NCI-H2029 treated with DMSO at 0.1 percent for 48 hours (cell line): Measurements from ENCODE around the gene GPSM3.
A peak's percentile ranks its signal among the peaks of the same experiment; 100 is the strongest.

Source experiments
- DNase-seq: peaks from one replicate; lab custom pipeline; 2025; lab: John Stamatoyannopoulos, UW

The GPSM3 gene

GRCh38 chr6:32173051-32173727 lies 19.3 kb downstream of the GPSM3 start:
- DNase-seq: no peak

DNA sequence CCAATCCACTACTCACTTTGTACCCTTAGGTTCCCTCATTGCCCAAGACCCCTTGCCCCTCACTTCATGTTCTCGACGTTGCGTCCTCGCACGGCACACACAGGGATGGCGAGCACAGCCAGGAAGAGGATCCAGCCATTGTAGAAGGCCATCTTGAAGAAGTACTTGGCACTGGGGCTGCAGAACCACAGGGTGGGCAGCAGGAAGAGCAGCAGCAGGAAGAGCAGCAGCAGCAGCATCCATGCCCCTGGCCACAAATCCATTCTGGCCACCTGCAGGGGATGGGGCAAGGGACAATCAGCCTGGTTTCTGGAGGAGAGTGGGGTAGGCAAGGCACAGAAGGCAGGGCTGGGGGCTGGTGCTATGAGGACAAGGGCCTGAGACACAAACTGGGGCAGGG lies 21.2 kb downstream of the GPSM3 start:
- DNase-seq: no peak

GRCh38 chr6:32170294-32170693 lies 22.1 kb downstream of the GPSM3 start:
- no peak for DNase-seq

DNA sequence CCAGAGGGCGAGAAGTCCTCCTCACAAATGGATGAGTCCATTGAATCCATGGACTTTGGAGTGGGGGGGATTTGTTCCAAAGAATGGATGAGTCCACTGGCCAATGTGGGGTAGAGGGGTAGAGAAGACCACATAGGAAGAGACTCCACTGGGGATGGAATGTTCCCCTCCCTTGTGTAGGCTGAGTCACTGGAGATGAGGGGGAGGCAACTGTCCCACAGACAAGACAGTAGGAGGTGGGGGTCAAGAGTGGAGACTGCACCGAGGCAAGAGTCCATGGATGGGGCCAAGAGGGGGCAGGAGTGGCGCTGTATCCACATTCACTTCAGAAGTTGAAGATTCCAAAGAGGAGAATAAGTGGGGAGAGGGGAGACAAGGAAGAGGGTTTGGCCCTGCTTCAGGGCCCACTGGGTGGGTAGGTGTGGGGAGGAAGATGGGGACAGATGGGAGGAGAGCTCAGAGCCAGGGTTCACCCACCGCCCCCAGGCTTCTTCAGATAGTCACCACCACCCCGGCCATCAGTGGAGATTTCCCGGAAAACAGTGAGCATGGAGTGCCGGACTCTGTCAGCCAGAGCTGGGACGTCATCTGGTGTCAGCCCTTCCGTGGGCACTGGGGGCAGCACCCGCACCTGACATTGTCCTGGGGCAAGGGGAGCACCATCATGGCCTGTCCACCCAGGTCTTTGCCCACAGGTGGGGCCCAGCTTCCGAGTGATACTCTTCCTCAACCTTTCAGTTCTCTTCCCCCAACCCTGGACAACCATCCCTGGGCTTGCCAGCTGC lies 23.4 kb downstream of the GPSM3 start:
- DNase-seq: no peak

- no peak for DNase-seq
Measured at GRCh38 chr6:32168350-32168749, 24.1 kb downstream of the GPSM3 start.

- DNase-seq: no peak
Measured at GRCh38 chr6:32167761-32168262, 24.6 kb downstream of the GPSM3 start.

DNA sequence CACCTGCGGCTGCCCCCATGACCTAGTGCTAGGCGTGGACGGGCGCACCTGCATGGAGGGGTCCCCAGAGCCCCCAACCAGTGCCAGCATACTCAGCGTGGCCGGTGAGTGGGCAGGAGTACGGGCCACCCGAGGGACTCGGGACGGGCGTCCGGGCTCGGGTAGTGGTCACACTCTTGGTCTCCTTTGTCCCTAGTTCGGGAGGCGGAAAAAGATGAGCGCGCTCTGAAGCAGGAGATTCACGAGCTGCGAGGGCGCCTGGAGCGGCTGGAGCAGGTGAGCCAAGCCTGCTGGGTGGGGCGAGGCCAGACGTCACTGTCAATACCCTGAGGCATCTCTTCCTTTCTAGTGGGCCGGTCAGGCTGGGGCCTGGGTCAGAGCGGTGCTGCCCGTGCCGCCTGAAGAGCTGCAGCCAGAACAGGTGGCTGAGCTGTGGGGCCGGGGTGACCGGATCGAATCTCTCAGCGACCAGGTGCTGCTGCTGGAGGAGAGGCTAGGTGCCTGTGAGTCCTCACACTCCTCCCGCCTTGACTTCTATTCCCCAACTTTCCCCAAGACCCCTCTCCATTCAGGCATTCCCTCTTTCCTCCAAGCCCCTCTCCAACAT lies 25.2 kb downstream of the GPSM3 start:
- DNase-seq: no peak

GRCh38 chr6:32166411-32167061 lies 25.9 kb downstream of the GPSM3 start:
- no peak for DNase-seq

GRCh38 chr6:32164295-32164694 lies 28.1 kb downstream of the GPSM3 start, which contains the start of gene EGFL8:
EGFL8 (plus strand) TSS chr6:32164595; CDS start chr6:32166166, 1,571 bp downstream.
- DNase-seq: no peak

- DNase-seq: no peak
Measured at GRCh38 chr6:32163559-32164258, 28.7 kb downstream of the GPSM3 start.

DNA sequence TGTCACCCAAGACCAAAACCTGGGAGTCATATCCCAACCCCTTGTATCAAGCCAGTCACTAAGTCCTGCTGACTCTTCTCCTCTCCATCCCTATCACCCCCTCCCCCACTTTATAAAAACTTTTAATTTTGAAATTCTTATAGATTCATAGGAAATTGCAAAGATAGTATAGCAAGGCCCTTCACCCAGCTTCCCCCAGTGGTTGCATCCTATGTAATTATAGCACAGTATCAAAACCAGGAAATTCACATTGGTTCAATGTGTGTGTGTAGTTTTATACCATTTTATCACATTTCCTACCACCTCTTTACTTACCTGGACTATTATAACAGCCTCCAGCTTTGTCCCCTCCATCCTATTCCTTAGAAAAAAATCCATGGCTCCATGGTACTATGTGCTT lies 34.4 kb downstream of the GPSM3 start:
- no peak for DNase-seq

DNA sequence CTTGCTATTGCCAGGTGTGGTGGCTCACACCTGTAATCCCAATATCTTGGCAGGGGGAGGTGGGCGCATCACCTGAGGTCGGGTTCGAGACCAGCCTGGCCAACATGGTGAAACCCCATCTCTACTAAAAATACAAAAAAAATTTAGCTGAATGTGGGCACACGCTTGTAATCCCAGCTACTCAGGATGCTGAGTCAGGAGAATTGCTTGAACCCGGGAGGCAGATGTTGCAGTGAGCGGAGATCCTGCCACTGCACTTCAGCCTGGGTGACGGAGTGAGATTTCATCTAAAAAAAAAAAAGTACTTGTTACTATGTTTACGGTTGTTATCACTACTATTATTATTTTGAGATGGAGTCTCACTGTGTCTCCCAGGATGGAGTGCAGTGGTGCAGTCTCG lies 35.6 kb downstream of the GPSM3 start:
- no peak for DNase-seq

GRCh38 chr6:32154514-32155161 lies 37.8 kb downstream of the GPSM3 start:
- DNase-seq: peak; percentile 34

DNA sequence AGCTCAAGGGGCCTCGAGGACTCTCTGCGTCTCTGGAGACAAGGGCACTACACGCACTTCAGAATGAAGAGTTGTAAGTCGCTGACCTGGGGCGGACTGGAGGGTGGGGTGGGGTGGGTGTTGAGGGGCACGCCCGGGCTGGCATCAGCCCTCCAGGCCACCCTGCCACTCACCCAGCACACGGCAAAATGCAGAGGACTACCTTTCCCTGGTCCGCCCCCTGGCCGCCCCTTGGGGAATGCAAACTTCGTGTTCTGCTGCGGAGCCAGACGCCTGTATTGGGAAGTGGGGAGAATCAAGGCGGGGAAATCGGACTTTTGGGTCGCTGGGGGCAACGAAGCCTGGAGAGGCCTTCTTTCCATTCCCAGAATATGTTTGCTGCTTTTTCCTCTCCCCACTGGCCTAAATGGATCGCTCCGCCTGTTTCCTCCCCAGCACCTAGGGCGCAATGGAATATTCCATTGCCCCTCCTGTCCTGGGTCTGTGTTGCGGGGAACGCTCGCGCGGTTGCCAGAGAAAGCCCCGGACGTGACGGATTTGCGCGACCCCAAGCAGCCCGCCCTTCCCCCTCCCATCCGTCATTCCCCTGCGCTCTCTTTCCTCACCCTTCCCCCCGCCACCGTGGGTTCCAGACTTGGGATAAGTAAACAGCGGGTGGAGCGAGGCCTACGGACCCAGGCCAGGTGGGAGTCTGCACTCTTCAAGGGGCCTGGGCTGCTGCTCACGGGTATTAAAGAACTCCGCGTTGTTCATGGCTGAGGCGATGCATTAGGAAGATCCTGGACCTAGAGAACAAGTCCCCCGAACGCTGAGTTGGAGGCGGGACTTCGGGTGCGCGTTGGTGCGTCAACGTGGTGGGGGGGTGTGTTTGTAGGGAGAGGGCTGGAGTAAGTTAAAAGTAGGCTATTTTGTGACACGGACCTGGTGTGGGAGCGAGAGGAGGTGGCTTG lies 38.6 kb downstream of the GPSM3 start, which contains the start of gene PPT2:
TSS of gene PPT2 (plus strand) at position 578 of the 950 bp plus-strand sequence. CDS start 454 bp downstream, outside the sequence.
- peak; percentile 43 for DNase-seq

DNA sequence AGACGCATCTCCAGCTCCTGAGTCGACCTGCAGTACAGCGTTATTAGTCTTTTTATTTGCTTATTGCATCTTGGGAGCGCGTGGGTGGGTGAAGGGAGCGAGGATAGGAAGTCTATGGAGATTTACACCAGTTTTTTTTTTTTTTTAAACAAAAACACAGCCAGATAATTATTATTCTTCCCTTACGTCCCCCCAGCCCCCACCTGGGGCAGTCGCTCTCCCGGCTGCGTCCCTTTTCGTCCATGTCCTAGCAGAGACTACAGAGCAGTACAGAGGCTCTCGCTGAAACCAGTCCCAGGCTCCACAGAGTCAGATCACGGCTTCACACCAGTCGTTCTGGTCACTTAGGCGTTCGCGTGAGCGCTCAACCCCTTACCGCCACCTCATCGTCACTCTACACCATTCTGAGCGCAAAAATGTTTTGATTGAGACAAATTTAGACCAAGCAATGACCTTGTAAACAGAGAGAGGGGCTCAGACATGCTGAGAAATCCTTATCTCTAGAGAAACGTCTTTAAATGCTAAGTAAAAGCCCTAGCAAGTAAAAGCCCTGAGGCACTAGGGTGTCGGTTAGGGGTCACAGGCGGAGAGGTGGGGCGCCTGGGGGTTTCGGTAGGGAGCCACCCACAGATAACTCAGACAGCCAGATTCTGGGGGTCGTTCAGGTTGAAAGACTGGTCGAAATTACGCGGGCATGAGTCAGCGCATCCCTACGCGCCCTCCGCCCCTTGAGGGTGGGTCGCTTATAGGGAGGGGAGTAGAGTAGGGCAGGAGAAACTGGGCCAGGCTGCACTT lies 39.5 kb downstream of the GPSM3 start:
- no peak for DNase-seq

GRCh38 chr6:32151863-32152768 lies 40.3 kb downstream of the GPSM3 start, which contains the start of gene PRRT1:
PRRT1 (minus strand) TSS chr6:32151939; CDS start chr6:32151827, 112 bp downstream.
- no peak for DNase-seq

DNA sequence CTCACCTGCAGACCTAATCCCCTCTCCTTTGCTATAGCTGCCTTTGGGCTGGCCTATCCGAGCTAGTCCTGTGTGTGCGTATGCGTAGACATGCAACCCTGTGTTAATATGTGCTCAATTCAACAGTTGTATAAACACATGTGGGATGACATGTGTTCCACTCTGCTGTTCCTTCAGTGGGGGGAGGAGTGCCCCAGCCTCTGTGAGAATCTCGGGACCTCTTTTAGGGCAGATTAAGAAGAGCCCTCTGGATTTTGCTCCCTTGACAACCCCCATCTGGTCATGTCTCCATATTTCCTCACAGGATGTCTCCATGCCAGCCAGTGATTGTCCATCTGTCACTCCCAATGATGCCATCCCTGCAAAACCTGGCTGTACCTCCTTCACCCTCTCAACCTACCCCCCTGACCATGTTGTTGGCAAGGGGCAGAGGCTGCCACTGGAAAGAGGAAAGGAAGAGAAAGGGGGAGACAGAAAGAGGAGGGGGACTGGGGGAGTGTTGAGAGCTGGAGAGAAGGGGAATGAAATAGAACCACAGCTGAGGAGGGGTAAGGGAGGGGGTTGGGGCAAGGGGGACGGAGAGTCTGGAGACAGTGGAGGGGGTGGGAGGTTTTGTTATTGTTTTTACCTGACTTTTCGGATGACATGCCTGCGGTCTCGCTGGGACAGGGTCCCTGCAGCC lies 41.1 kb downstream of the GPSM3 start:
- DNase-seq: no peak
